Endothelial cell of umbilical vein (primary cell): ENCODE data around the gene AHNAK2.

ENCODE experiments used
- CTCF ChIP-seq, 2 donors: IDR thresholded peaks; 1 replicate in 1 of 2; 2 replicates in 1 of 2; pipeline ENCODE4 v1.5.1; 2011; ENCODE audit warnings: low read length in 2 of 2, mild to moderate bottlenecking in 2 of 2, moderate library complexity in 2 of 2, control low read depth in 1 of 2, inconsistent platforms in 1 of 2, low read depth in 1 of 2; ENCODE audit not compliant: insufficient read depth in 1 of 2; ENCODE audit errors: extremely low read depth in 1 of 2
- EZH2 ChIP-seq: IDR thresholded peaks from 2 replicates; pipeline ENCODE4 v1.6.1; 2012; ENCODE audit warnings: borderline replicate concordance, low read depth, mild to moderate bottlenecking, moderate library complexity, low read length, inconsistent platforms; ENCODE audit not compliant: severe bottlenecking
- FOS ChIP-seq: IDR thresholded peaks from 2 replicates; pipeline ENCODE4 v1.6.1; 2011; ENCODE audit warnings: mild to moderate bottlenecking, low read length, moderate library complexity, borderline replicate concordance; ENCODE audit not compliant: insufficient read depth

DNA sequence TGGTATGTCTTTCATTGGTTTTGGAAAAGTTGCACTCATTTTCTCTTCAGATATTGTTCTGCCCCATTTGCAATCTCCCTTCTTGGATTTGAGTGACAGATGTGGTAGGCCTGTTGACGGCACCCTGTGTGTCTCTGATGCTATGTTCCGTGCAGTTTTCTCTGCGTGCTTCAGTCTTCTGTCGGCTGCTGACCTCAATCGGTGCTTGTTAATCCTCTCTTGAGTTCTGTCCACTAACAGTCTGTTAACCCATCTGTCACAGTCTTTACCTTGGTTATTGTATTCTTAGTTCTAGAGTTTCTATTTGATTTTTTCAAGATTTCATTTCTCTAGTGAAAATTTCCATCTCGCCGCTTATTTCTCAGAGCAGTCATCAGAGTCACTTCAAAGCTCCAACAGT is 74.2 kb downstream of the AHNAK2 start:
- TF ChIP-seq CTCF (IDR thresholded peaks at IDR 0.05; ENCODE audit: extremely low read depth in 1 of 2, insufficient read depth in 1 of 2, low read depth in 1 of 2, low read length in 2 of 2) (no peak), EZH2 (no peak), FOS (no peak)
